Measurements from ENCODE around the gene OR6Y1.

OR6Y1 gene, protein sequence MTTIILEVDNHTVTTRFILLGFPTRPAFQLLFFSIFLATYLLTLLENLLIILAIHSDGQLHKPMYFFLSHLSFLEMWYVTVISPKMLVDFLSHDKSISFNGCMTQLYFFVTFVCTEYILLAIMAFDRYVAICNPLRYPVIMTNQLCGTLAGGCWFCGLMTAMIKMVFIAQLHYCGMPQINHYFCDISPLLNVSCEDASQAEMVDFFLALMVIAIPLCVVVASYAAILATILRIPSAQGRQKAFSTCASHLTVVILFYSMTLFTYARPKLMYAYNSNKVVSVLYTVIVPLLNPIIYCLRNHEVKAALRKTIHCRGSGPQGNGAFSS

DNA sequence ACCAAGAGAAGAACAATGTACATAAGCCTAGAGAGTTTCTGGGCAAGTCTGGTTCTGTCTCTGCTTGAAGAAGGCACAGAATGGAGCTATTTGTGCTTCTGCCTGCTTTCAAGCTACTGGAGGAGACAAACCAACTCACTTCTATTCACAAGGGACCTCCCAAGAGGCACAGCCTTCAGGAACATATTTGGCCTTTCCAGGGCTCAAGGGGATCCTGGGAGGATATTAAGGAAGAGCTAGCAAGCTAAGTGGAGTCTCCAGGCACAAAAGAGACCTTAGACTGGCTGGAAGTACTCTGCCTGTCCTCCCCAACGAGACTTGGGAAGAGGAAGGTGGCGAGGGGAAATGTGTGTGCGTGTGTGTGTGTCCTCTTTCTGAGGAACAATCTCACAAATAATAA, at the start of gene OR6Y1:
Gene OR6Y1, minus strand, starts transcription at position 54 of the 400 bp plus-strand sequence. CDS start 6,300 bp downstream, outside the sequence.
- DNase-seq (ENCODE audit: low read depth), result no peak

- no peak for DNase-seq (ENCODE audit: low read depth)
Measured at GRCh38 chr1:158600735-158601134, 46.5 kb upstream of the OR6Y1 start.

- DNase-seq (ENCODE audit: low read depth), result no peak
Measured at GRCh38 chr1:158586942-158587341, 32.7 kb upstream of the OR6Y1 start.

DNA sequence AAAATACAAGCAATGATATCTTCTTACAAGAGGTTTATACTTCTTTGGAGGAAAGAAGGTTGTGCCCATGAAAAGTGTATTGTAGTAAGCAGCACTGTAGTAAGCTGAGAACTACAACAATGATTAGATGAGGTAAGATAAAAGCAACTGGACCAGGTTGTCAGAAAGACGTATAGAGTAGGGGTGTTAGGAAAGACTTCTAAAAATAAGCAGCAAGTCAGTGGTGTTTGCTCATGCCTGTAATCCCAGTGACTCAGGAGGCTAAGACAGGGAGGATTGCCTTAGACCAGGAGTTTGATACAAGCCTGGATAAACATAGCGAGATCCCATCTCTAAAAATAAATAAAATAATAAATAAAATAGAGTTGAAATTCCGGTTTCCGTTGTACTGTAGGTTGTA, 29.8 kb upstream of the OR6Y1 start:
- DNase-seq (ENCODE audit: low read depth), result no peak

- no peak for DNase-seq (ENCODE audit: low read depth)
Measured at GRCh38 chr1:158579733-158580132, 25.5 kb upstream of the OR6Y1 start, which contains the start of gene OR10X1. Gene OR10X1, minus strand, starts transcription at chr1:158579899. Its CDS starts 0 bp downstream, at chr1:158579899.

DNA sequence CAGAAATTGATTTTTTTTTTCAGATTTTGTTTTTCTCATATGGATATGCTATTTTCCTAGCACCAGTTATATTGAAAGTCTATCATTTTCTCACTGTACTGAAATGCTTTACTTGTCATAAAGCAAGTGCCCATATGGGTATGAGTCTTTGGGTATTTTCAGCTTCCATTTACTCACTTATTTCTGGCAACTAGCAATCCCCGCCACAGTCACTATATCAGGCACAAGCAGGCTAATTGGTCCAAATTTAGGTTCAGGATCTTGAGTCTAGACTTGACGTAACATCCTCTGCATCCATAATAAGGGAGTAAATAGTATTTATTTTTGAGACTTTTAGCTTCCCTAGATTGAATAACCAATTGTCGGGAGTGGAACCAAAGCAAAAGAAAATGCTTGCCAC, 23.4 kb upstream of the OR6Y1 start:
- DNase-seq (ENCODE audit: low read depth), result no peak

DNA sequence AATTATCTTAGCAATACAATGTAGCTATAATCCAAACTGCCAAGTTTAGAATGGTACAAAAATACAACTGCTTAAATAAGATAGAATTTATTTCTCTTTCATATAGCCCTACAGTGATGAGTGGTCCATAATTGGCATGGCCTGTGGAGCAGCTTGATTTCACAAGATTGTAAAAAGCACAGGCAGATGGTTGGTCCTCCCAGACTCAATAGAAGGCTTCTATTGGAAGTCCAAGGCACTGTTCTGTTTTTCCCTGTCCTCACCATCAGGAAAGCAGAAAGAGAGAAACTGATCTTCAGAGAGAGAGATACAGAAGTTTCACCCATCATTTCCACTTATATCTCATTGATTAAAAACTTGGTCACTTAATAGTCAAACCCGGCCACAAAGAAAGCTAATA, 18.0 kb upstream of the OR6Y1 start:
- no peak for DNase-seq (ENCODE audit: low read depth)

DNA sequence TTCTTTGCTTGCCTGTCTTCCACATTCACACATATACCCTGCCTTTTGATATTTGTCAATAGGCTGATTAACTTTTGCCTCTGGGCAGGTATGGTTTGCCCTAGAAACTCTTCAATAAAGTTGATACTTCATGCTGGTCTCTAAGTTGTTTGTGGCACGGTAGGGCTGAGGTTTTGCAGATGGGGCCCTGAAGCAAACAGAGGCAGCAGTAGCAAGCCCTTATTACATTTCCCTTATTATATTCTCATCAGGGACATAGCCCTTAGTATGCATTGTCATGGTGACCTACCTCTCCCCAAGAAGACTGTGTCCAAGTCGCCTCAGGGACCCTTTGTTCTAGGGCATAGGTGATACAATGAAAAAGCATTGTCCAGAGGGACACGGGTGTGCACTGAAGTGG, 16.3 kb upstream of the OR6Y1 start, which contains the start of gene OR6P1:
Gene OR6P1, minus strand, starts transcription at position 101 of the 400 bp plus-strand sequence. CDS start 6,976 bp downstream, outside the sequence.
- no peak for DNase-seq (ENCODE audit: low read depth)

- DNase-seq (ENCODE audit: low read depth), result no peak
Measured at GRCh38 chr1:158564608-158565007, 10.4 kb upstream of the OR6Y1 start.

DNA sequence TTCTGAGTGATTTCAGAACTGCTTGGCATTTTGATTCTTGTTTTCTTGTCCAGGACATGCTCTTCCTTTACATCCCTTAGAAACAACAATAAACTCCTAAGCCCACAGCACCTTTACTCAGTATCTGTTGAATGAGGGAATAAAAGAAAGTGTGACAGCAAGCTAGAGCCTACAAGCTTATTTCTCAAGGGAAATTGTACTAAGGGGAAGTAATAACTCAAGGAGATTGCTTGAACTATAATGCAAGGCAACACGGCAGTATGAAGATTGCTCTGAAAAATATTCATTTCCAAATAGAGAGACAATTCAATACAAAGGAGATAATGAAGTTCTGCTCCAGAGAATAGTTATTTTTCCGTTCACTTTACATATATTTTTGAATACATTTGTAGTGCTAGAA, 9.6 kb upstream of the OR6Y1 start:
- no peak for DNase-seq (ENCODE audit: low read depth)

DNA sequence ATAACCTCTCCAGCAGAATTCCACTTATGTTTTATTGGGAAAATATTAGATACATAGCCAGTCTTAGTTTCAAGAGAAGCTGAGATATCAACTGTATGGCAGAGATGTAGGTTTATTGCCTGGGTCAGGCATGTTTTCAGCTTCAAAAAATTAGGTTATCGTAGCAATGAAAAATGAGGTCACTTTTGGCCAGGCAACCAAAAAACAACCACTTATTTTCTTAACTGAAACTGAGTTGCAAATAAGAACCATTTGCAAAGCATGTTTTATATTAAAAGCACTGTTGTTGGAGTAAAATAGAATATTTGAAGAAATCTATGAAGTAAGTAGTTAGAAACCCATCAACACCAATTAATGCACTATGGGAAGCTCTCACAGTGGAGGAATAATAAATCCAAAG, 5.5 kb upstream of the OR6Y1 start:
- no peak for DNase-seq (ENCODE audit: low read depth)

DNA sequence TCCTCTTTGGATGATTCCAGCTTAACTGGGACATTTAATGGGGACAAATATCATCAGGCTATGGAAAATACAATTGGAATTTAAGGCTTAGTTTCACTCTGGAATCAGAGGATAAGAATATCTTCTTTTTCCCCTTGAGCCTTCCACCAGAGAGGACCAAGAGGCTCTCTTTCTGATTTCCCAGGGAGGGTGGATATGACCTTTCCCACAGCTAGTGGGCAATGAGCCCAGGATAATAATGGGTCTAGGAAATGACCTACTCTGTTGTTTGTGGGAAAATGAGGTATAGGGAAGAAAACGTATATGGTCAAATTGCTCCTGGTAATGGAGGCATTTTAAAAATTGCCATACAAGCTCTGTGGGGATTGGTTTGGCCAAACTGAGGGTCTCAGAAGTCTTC, 1.9 kb downstream of the OR6Y1 start:
- DNase-seq (ENCODE audit: low read depth), result no peak

GRCh38 chr1:158547533-158547932, 6.7 kb downstream of the OR6Y1 start:
- DNase-seq (ENCODE audit: low read depth), result no peak

- DNase-seq (ENCODE audit: low read depth), result no peak
Measured at GRCh38 chr1:158537609-158538008, 16.6 kb downstream of the OR6Y1 start.

- no peak for DNase-seq (ENCODE audit: low read depth)
Measured at GRCh38 chr1:158534496-158534895, 19.7 kb downstream of the OR6Y1 start.

DNA sequence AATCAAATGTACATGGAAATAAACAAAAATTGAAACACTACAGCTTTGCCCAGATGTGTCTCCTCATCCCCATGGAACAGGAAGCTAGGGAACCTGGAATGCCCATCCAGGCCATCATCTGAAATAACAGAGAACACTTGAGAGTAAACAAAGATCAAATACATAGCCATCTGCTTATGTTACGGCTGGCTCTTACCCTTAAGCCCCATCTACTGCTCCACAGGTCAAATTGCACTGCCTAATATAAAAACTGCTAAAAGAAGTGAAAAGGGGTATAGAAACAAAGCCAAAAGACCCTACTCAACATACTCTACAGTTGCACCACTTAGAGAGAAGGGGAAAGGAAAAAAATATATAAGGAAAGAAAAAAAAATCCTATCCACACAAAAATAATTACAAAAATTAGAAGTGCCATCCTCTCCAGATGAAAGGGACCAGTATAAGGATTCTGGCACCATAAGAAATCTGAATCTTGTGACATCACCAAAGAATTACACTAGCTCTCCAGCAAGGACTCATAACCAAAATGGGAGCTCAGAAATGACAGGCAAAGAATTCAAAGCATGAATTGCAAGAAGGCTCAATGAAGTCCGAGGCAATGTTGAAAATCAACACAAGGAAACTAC, 26.9 kb downstream of the OR6Y1 start:
- DNase-seq (ENCODE audit: low read depth), result no peak

- DNase-seq (ENCODE audit: low read depth), result no peak
Measured at GRCh38 chr1:158521666-158522058, 32.5 kb downstream of the OR6Y1 start.

DNA sequence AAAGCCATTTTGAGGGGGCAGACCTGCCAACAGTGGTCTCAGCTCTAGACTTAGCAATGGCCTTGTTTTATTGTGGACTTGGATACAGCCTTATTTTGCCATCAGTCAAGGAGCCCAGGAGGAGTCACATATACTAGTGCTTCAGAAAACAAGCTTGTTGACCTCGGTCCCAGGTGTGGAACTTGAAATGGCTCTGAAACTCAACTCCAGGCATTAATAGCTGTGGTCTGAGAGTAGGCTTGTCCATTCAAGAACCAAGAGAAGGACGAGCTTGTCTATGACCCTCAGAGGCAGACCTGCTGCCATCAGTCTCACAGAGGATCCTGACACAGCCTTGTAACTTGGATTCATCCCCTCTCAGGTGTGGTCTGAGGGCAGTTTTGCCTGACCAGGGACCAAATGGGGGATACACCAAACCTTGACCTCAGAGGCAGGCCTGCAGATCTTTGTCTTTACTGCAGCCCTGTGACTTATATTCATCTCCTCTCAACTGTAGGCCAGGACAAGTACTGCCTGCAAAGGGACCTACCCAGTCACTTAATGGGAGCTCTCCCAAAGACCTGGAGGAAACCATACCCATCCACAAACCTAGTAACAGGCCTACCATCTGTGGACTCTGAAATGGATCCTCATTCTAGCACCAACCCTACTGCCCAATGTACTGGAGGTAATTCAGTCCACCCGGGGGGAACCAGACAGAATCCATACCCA, 33.1 kb downstream of the OR6Y1 start:
- DNase-seq (ENCODE audit: low read depth), result no peak

- no peak for DNase-seq (ENCODE audit: low read depth)
Measured at GRCh38 chr1:158520021-158520420, 34.2 kb downstream of the OR6Y1 start.

GRCh38 chr1:158516966-158517365, 37.2 kb downstream of the OR6Y1 start:
- DNase-seq (ENCODE audit: low read depth), result no peak

DNA sequence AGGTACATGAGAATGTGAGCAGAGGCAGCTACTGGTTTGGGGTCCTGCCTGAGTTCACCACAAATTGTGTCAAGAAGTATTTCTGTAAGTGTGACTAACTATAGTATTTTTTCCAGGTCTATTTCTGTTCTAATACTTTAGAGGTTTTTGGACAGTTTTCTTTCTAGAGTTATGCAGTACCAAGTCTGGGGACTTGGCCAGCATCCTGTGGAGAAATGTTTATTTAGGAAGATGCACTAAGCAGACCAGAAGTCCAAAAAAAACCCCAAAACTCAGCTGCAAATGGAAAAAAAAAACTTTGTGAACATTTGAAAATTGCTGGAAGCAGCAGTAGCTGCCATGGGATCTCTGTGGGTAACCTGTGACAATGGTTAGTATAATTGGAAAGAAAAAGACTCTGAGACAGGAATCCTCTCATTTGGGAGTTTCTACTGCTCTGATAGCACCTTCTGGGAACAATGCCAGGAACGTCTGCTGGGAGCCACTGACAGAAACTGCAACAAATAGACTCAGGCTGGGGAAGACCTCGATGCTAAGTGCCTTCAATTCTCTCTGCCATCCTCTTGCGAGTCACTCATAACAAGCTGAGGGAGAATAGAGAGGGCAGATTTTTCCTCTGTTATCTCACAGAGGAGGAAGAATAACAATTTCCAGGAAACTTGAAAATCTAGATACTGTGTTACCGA, 44.6 kb downstream of the OR6Y1 start:
- no peak for DNase-seq (ENCODE audit: low read depth)

DNA sequence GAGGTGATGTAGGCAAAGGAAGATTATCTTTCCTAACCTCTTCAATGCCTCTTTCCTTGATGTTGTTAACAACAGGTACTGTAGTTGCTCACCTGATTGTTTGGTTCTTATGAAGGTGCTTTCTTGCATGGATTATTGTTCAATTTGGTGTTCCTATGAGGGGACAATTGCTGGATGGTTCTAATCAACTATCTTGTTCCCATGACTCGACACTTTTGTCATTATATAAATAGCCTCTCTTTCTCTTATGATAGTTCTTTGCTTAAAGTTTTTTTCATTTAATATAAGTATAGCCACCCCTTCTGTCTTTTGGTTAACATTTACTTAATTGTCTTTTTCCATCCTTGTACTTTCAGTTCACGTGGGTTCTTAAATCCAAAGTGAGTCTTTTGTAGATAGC, 46.7 kb downstream of the OR6Y1 start:
- no peak for DNase-seq (ENCODE audit: low read depth)
